HepG2 (cell line): ENCODE measurements around the gene THSD1. TPM values are rescaled to one million over a fixed set of nuclear protein-coding genes. Genes with fewer than 3 reads are reported as not detected.
A peak's percentile ranks its signal among the peaks of the same experiment; 100 is the strongest.

Experiments used
- ARID4A ChIP-seq: sonication (generic); formaldehyde crosslinking; IDR thresholded peaks from 2 replicates; pipeline ENCODE4 v1.5.0; 2020; ENCODE audit warnings: mild to moderate bottlenecking, missing genetic modification reagents, borderline replicate concordance
- FOXO1 ChIP-seq: sonication (generic); formaldehyde crosslinking; IDR thresholded peaks from 2 replicates; pipeline ENCODE4 v1.4.0; 2020; ENCODE audit warnings: missing genetic modification reagents
- HNF4G ChIP-seq, 2 experiments: sonication (generic) in 1 of 2; formaldehyde crosslinking in 1 of 2; IDR thresholded peaks; 2 replicates each; pipeline versions ENCODE4 v1.4.0 to v1.6.1; 2011 to 2020; ENCODE audit warnings: borderline replicate concordance in 2 of 2, low read depth in 2 of 2, mild to moderate bottlenecking in 2 of 2, low read length in 1 of 2, missing genetic modification reagents in 1 of 2, moderate library complexity in 1 of 2
- KDM1A ChIP-seq: IDR thresholded peaks from 2 replicates; pipeline ENCODE4 v1.6.1; 2016; ENCODE audit warnings: missing compliant biosample characterization
- MAFF ChIP-seq: IDR thresholded peaks from 2 replicates; pipeline ENCODE4 v1.6.1; 2011; ENCODE audit warnings: low read depth, low read length, improper control_type of control experiment
- MAZ ChIP-seq, 2 experiments: sonication (generic) in 1 of 2; formaldehyde crosslinking in 1 of 2; IDR thresholded peaks; 2 replicates each; pipeline versions ENCODE4 v1.5.0 to v1.6.1; 2012 to 2020; ENCODE audit warnings: low read depth in 2 of 2, mild to moderate bottlenecking in 2 of 2, borderline replicate concordance in 1 of 2, improper control_type of control experiment in 1 of 2, low read length in 1 of 2, missing genetic modification reagents in 1 of 2, moderate library complexity in 1 of 2
- MED1 ChIP-seq: sonication (generic); formaldehyde crosslinking; IDR thresholded peaks from 2 replicates; pipeline ENCODE4 v1.4.0; 2020; ENCODE audit warnings: missing genetic modification reagents
- NR2F6 ChIP-seq, 2 experiments: IDR thresholded peaks; 2 replicates each; pipeline ENCODE4 v1.6.1; 2016; ENCODE audit warnings: antibody characterized with exemption in 1 of 2, mild to moderate bottlenecking in 1 of 2
- PHF5A ChIP-seq: IDR thresholded peaks from one replicate; pipeline ENCODE4 v1.6.1; 2018; ENCODE audit warnings: low read depth, missing genetic modification reagents; ENCODE audit not compliant: unreplicated experiment
- SNAPC2 ChIP-seq: sonication (generic); formaldehyde crosslinking; IDR thresholded peaks from 2 replicates; pipeline ENCODE4 v1.8.1; 2022; ENCODE audit warnings: mild to moderate bottlenecking, missing genetic modification reagents
- TBP ChIP-seq: sonication (generic); formaldehyde crosslinking; IDR thresholded peaks from 2 replicates; pipeline ENCODE4 v1.5.0; 2020; ENCODE audit warnings: missing genetic modification reagents
- TCF7L2 ChIP-seq: IDR thresholded peaks from 2 replicates; pipeline ENCODE4 v1.6.1; 2011; ENCODE audit warnings: mild to moderate bottlenecking, low read depth, low read length, moderate library complexity
- TFE3 ChIP-seq: IDR thresholded peaks from 2 replicates; pipeline ENCODE4 v1.6.1; 2016
- THRA ChIP-seq: sonication (generic); formaldehyde crosslinking; IDR thresholded peaks from 2 replicates; pipeline ENCODE4 v1.4.0; 2020; ENCODE audit warnings: missing genetic modification reagents, borderline replicate concordance
- TRIM22 ChIP-seq: fragments of 450-650 bp; IDR thresholded peaks from 2 replicates; pipeline ENCODE4 v1.6.1; 2017
- ZNF136 ChIP-seq: sonication (generic); formaldehyde crosslinking; IDR thresholded peaks from 2 replicates; pipeline ENCODE4 v1.8.1; 2022; ENCODE audit warnings: low read depth, mild to moderate bottlenecking, moderate library complexity, missing genetic modification reagents
- ZNF329 ChIP-seq: sonication (generic); formaldehyde crosslinking; IDR thresholded peaks from 2 replicates; pipeline ENCODE4 v1.9.0; 2021; ENCODE audit warnings: low read depth, mild to moderate bottlenecking, missing genetic modification reagents
- ZNF468 ChIP-seq: sonication (generic); formaldehyde crosslinking; IDR thresholded peaks from 2 replicates; pipeline ENCODE4 v1.8.0; 2022; ENCODE audit warnings: mild to moderate bottlenecking, moderate library complexity, missing genetic modification reagents
- ZNF672 ChIP-seq: sonication (generic); formaldehyde crosslinking; IDR thresholded peaks from 2 replicates; pipeline ENCODE4 v1.8.1; 2022; ENCODE audit warnings: missing genetic modification reagents
- ZNF720 ChIP-seq: sonication (generic); formaldehyde crosslinking; IDR thresholded peaks from 2 replicates; pipeline ENCODE4 v1.4.0; 2020; ENCODE audit warnings: missing genetic modification reagents
- polyA plus RNA-seq, 8 experiments: library from polyadenylated mRNA; depleted of rRNA in 3 of 8; stranded (reverse) in 7 of 8; unstranded in 1 of 8; fragments of >200 nt; fragmentation: Illumina TruSeq in 4 of 8; extraction: Trizol in 4 of 8; gene quantifications; 2 replicates each; pipeline versions ENCODE4 v1.2.1 to v1.2.3, GENCODE V29; 2011 to 2016; ENCODE audit warnings: low read depth in 4 of 8, missing spikeins in 1 of 8, mixed read lengths in 1 of 8; ENCODE audit not compliant: insufficient read depth in 1 of 8
- total RNA-seq, 5 experiments: library from RNA; depleted of rRNA; stranded (reverse); fragments of >200 nt; fragmentation: Illumina TruSeq; extraction: Trizol; gene quantifications; 2 replicates each; pipeline ENCODE4 v1.2.3, GENCODE V29; 2016; ENCODE audit warnings: low read depth in 1 of 5

The THSD1 gene
- total and polyA plus RNA-seq, 2 of the 13 experiments (the other 11 are each of a cell fraction or from before 2014, with no cell fraction given): 0.11 to 0.15 TPM

GRCh38 chr13:52454820-52455676, 49.1 kb upstream of the THSD1 start, which contains the start of gene CKAP2 (continued):
- TF ChIP-seq ARID4A (CRISPR knock-in tag) (peak; percentile 88), ZNF329 (CRISPR knock-in tag) (no peak), ZNF136 (CRISPR knock-in tag) (no peak), TCF7L2 (no peak), TBP (CRISPR knock-in tag) (no peak), FOXO1 (CRISPR knock-in tag) (0 out of 2 replicates have a peak, but pooled peaks have one; percentile 7), PHF5A (no peak), MAFF (no peak), ZNF468 (CRISPR knock-in tag) (no peak), HNF4G (IDR thresholded peaks at IDR 0.05; ENCODE audit: borderline replicate concordance, low read depth, low read length) (no peak), HNF4G (CRISPR knock-in tag; IDR thresholded peaks at IDR 0.05; ENCODE audit: borderline replicate concordance, low read depth) (no peak), ZNF720 (CRISPR knock-in tag) (no peak), ZNF672 (CRISPR knock-in tag) (peak; percentile 54; the same call in 1 of the 2 replicates), SNAPC2 (CRISPR knock-in tag) (0 out of 2 replicates have a peak, but pooled peaks have one; percentile 73), TRIM22 (no peak), NR2F6 (IDR thresholded peaks at IDR 0.05) (no peak), NR2F6 (CRISPR knock-in tag; IDR thresholded peaks at IDR 0.05) (no peak), MAZ (IDR thresholded peaks at IDR 0.05; ENCODE audit: borderline replicate concordance, low read depth, low read length) (no peak), MAZ (CRISPR knock-in tag; IDR thresholded peaks at IDR 0.05; ENCODE audit: low read depth) (peak; percentile 51; the same call in 1 of the 2 replicates), THRA (CRISPR knock-in tag) (0 out of 2 replicates have a peak, but pooled peaks have one; percentile 4), TFE3 (CRISPR knock-in tag) (0 out of 2 replicates have a peak, but pooled peaks have one; percentile 3), KDM1A (CRISPR knock-in tag) (no peak), MED1 (CRISPR knock-in tag) (no peak; the same call in none of the 2 replicates)
